ENCODE measurements around the gene COL5A1. TPM values are rescaled to one million over a fixed set of nuclear protein-coding genes. Genes with fewer than 3 reads are reported as not detected.

COL5A1 gene
- total RNA-seq, 4 donors from 2014 or later, result 4.8 to 16.5 (median 9.4) TPM

- intact Hi-C loops (cut with DNase I), result no loop called here
- no peaks in the 10 kb centered on the region for H3K27me3 ChIP-seq
- peaks cover 0 to 10% of the 10 kb centered on the region in 2 donors for H3K4me1 ChIP-seq
Observed at GRCh38 chr9:134658378-134658955, 16.9 kb downstream of the COL5A1 start.

GRCh38 chr9:134659688-134660131 is 18.1 kb downstream of the COL5A1 start:
- H3K9me3 ChIP-seq, result no peaks in the 10 kb centered on the region
- TF ChIP-seq POLR2A (IDR thresholded peaks at IDR 0.05) (no peak), CTCF (IDR thresholded peaks at IDR 0.05) (no peak)
- 85 to 86% methylated on average over 13 to 14 of the region's 14 CpGs for WGBS, 2 donors
- intact Hi-C loops (cut with DNase I), result no loop called here
- DNase-seq, result no peak
- H3K4me3 ChIP-seq (replicated peaks in 1 of 3), result no peak overlapping the region
- no peak overlapping the region for H3K27ac ChIP-seq
- H3K4me1 ChIP-seq, result peaks cover 0 to 11% of the 10 kb centered on the region in 2 donors
- no peaks in the 10 kb centered on the region for H3K36me3 ChIP-seq
- H3K27me3 ChIP-seq, result no peaks in the 10 kb centered on the region

More at GRCh38 chr9:134658378-134658955, 16.9 kb downstream of the COL5A1 start:
- WGBS, 2 donors, result 73% methylated on average over 15 to 19 of the region's 19 CpGs
- no peaks in the 10 kb centered on the region for H3K9me3 ChIP-seq
- H3K4me3 ChIP-seq (replicated peaks in 1 of 3), result no peak overlapping the region
- H3K36me3 ChIP-seq, result no peaks in the 10 kb centered on the region
- H3K27ac ChIP-seq, result no peak overlapping the region
- DNase-seq, result no peak
- no peak for TF ChIP-seq CTCF (IDR thresholded peaks at IDR 0.05)
- no peak for TF ChIP-seq POLR2A (IDR thresholded peaks at IDR 0.05)

- H3K4me3 ChIP-seq (replicated peaks in 1 of 3), result no peak overlapping the region
- 92 to 100% methylated on average over 1 of the region's 1 CpG for WGBS, 2 donors
- H3K9me3 ChIP-seq, result no peaks in the 10 kb centered on the region
- DNase-seq, result no peak
- TF ChIP-seq CTCF (IDR thresholded peaks at IDR 0.05), result no peak
- intact Hi-C loops (cut with DNase I), result no loop called here
- H3K27me3 ChIP-seq, result no peaks in the 10 kb centered on the region
- no peaks in the 10 kb centered on the region for H3K36me3 ChIP-seq
- H3K27ac ChIP-seq, result no peak overlapping the region
- peaks cover 0 to 11% of the 10 kb centered on the region in 2 donors for H3K4me1 ChIP-seq
Observed at GRCh38 chr9:134660407-134660806, 18.8 kb downstream of the COL5A1 start.

- no peak overlapping the region for H3K4me3 ChIP-seq (replicated peaks in 1 of 3)
- H3K36me3 ChIP-seq, result no peaks in the 10 kb centered on the region
- H3K27ac ChIP-seq, result no peak overlapping the region
- intact Hi-C loops (cut with DNase I), result no loop called here
- no peak for TF ChIP-seq POLR2A (IDR thresholded peaks at IDR 0.05)
- 91 to 100% methylated on average over 1 to 5 of the region's 6 CpGs for WGBS, 2 donors
- H3K27me3 ChIP-seq, result no peaks in the 10 kb centered on the region
- no peak for DNase-seq
- peaks cover 0 to 11% of the 10 kb centered on the region in 2 donors for H3K4me1 ChIP-seq
- H3K9me3 ChIP-seq, result no peaks in the 10 kb centered on the region
Observed at GRCh38 chr9:134661299-134661698, 19.7 kb downstream of the COL5A1 start.

DNA sequence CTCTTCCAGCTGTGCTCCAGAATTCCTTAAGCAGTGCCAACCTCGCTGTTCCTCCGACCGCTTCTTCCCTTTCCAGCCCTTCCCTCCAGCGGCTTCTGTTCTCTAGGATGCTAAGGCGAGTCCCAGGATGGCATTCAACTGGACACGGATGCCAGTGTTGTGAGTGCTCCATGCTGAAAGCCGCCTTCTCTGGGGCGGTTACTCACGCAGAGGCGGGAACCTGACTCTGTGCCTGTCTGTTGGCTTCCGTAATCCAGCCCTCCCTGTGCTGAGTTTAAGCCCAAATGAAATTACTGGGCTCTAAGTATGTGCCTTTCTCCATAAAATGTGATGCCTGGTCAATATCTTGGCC is 20.2 kb downstream of the COL5A1 start:
- WGBS, 2 donors, result 86 to 90% methylated on average over 11 of the region's 11 CpGs
- no peaks in the 10 kb centered on the region for H3K36me3 ChIP-seq
- intact Hi-C loops (cut with DNase I), result no loop called here
- H3K27me3 ChIP-seq, result no peaks in the 10 kb centered on the region
- TF ChIP-seq POLR2A (IDR thresholded peaks at IDR 0.05), result no peak
- no peak for TF ChIP-seq CTCF (IDR thresholded peaks at IDR 0.05)
- H3K4me1 ChIP-seq, result peaks cover 0 to 11% of the 10 kb centered on the region in 2 donors
- DNase-seq, result no peak
- H3K9me3 ChIP-seq, result no peaks in the 10 kb centered on the region
- no peak overlapping the region for H3K4me3 ChIP-seq (replicated peaks in 1 of 3)
- no peak overlapping the region for H3K27ac ChIP-seq
